GM12878 (cell line): ENCODE data around the gene NAV2. TPM values are rescaled to one million over a fixed set of nuclear protein-coding genes. Genes with fewer than 3 reads are reported as not detected.

Source experiments
- ATAC-seq: fragments of 200-7000 bp; cut with Tn5 transposase; 3 replicates; pipeline ENCODE4 v1.9.1; 2020; ENCODE audit warnings: mild to moderate bottlenecking, moderate library complexity
- BruUV-seq: library from RNA; stranded (reverse); fragments of 400-500 nt; replicated peaks from 2 replicates; lab custom pipeline; 2021; lab: Mats Ljungman, UMichigan
- CTCF ChIA-PET: fragments of 300-600 bp; sonication (Branson Sonifier 250); formaldehyde crosslinking; extraction: SDS; loops from one replicate; lab custom pipeline; 2021; ENCODE audit warnings: inconsistent platforms; lab: Yijun Ruan, JAX
- POLR2A ChIA-PET: fragments of 350-600 bp; formaldehyde crosslinking; extraction: SDS; loops from one replicate; lab custom pipeline; 2021; ENCODE audit warnings: inconsistent platforms; lab: Charles Lee
- RAD21 ChIA-PET: fragments of 300-600 bp; sonication (Branson Sonifier 250); formaldehyde crosslinking; loops from one replicate; lab custom pipeline; 2023; ENCODE audit warnings: antibody characterized with exemption; ENCODE audit not compliant: unreplicated experiment; lab: Charles Lee
- SMC1A ChIA-PET: fragments of 300-600 bp; sonication (Branson Sonifier 250); formaldehyde crosslinking; loops from one replicate; lab custom pipeline; 2023; ENCODE audit not compliant: unreplicated experiment, uncharacterized antibody; lab: Charles Lee
- DNase-seq: peaks from one replicate; pipeline ENCODE4 v3.0.0-alpha.2; 2011; ENCODE audit warnings: low read depth, low spot score
- FAIRE-seq: peaks from 3 replicates; lab custom pipeline; 2011; peaks lifted over from hg19 to GRCh38; lab: Jason Lieb, UNC
- H2AFZ ChIP-seq: 2 replicates; pipeline ENCODE4 v1.6.0; 2011; ENCODE audit warnings: low read depth, low read length, control low read depth; ENCODE audit not compliant: control insufficient read depth
- H3K27ac ChIP-seq: 2 replicates; pipeline ENCODE4 v1.5.1; 2011; ENCODE audit warnings: control low read depth; ENCODE audit not compliant: control insufficient read depth, insufficient read depth
- H3K27me3 ChIP-seq, 2 experiments: replicated peaks in 1 of 2; 2 replicates each; pipeline versions ENCODE4 v1.6.0 to v1.6.1; 2011; ENCODE audit warnings: low read length in 1 of 2; ENCODE audit not compliant: control insufficient read depth in 2 of 2, insufficient read depth in 2 of 2
- H3K36me3 ChIP-seq, 2 experiments: 2 replicates each; pipeline ENCODE4 v1.5.1; 2011; ENCODE audit warnings: low read length in 1 of 2; ENCODE audit not compliant: control insufficient read depth in 2 of 2, insufficient read depth in 2 of 2
- H3K4me1 ChIP-seq: 2 replicates; pipeline ENCODE4 v1.6.1; 2011; ENCODE audit warnings: mild to moderate bottlenecking, low read length, moderate library complexity, mixed read lengths; ENCODE audit not compliant: control insufficient read depth, insufficient read depth
- H3K4me2 ChIP-seq: 2 replicates; pipeline ENCODE4 v1.6.0; 2011; ENCODE audit warnings: control low read depth; ENCODE audit not compliant: control insufficient read depth, insufficient read depth
- H3K4me3 ChIP-seq: fragments of 200-600 bp; sonication (generic); 2 replicates; pipeline ENCODE4 v1.5.1; 2016
- H3K79me2 ChIP-seq: 2 replicates; pipeline ENCODE4 v1.6.0; 2011; ENCODE audit warnings: low read length; ENCODE audit not compliant: control insufficient read depth, insufficient read depth
- H3K9ac ChIP-seq: 2 replicates; pipeline ENCODE4 v1.8.0; 2011; ENCODE audit warnings: low read length, control low read depth, mixed read lengths; ENCODE audit not compliant: control insufficient read depth, insufficient read depth
- H3K9me3 ChIP-seq: replicated peaks from 3 replicates; pipeline ENCODE4 v1.5.1; 2011; ENCODE audit warnings: mild to moderate bottlenecking, low read length; ENCODE audit not compliant: control insufficient read depth, insufficient read depth
- H4K20me1 ChIP-seq: 2 replicates; pipeline ENCODE4 v1.6.0; 2011; ENCODE audit not compliant: control insufficient read depth, insufficient read depth
- NR2C1 ChIP-seq: fragments of 450-650 bp; IDR thresholded peaks from 2 replicates; pipeline ENCODE4 v1.6.1; 2017; ENCODE audit warnings: antibody characterized with exemption, mild to moderate bottlenecking, moderate library complexity
- RAD21 ChIP-seq: IDR thresholded peaks from 2 replicates; pipeline ENCODE4 v1.6.1; 2011; ENCODE audit warnings: mild to moderate bottlenecking, low read depth, low read length, moderate library complexity; ENCODE audit not compliant: insufficient read depth
- SMC3 ChIP-seq: IDR thresholded peaks from 2 replicates; pipeline ENCODE4 v1.6.1; 2011; ENCODE audit warnings: low read length, improper control_type of control experiment, borderline replicate concordance
- TCF3 ChIP-seq: IDR thresholded peaks from 2 replicates; pipeline ENCODE4 v1.6.1; 2012; ENCODE audit warnings: low read depth, mild to moderate bottlenecking, low read length, borderline replicate concordance; ENCODE audit not compliant: insufficient read depth
- WGBS: methylation state at CpG from one replicate; pipeline ENCODE4 v1.1.6; 2016; ENCODE audit warnings: low lambda C conversion rate; ENCODE audit not compliant: insufficient replicate concordance, insufficient coverage; ENCODE audit errors: missing lambda C conversion rate; 5-methylcytosine and 5-hydroxymethylcytosine counted together
- in situ Hi-C: fragments of 300-500 bp; cut with MboI; formaldehyde crosslinking; loops from 9 replicates; pipeline ENCODE4 v1.14.3; 2018; ENCODE audit warnings: mixed read lengths
- intact Hi-C: fragments of 100-400 bp; cut with micrococcal nuclease; formaldehyde crosslinking; loops from one replicate; pipeline ENCODE4 v1.14.2; 2022; ENCODE audit not compliant: unreplicated experiment
- polyA plus RNA-seq, 11 experiments: library from polyadenylated mRNA; depleted of rRNA in 4 of 11; unstranded in 6 of 11; stranded (reverse) in 5 of 11; fragments of >200 nt; fragmentation: Nextera tagmentation in 4 of 11; fragmentation: Illumina TruSeq in 1 of 11; extraction: Ambion mirVana in 4 of 11; extraction: Trizol in 1 of 11; gene quantifications; 1 replicate in 1 of 11; 2 replicates in 10 of 11; pipeline versions ENCODE4 v1.2.1 to v1.2.3, GENCODE V29; 2011 to 2016; ENCODE audit warnings: inconsistent platforms in 2 of 11, missing spikeins in 2 of 11, low read depth in 1 of 11
- total RNA-seq, 4 experiments: library from RNA; depleted of rRNA in 3 of 4; stranded (reverse); fragments of >200 nt in 3 of 4; fragmentation: Illumina TruSeq in 1 of 4; extraction: Trizol in 1 of 4; gene quantifications; 2 replicates each; pipeline versions ENCODE4 v1.2.1 to v1.2.3, GENCODE V29; 2013 to 2021
- TF ChIP-seq, protein P1 (sequence below): fragments of 450-650 bp; IDR thresholded peaks from 2 replicates; pipeline ENCODE4 v1.6.1; 2017; ENCODE audit warnings: low read depth, mild to moderate bottlenecking, moderate library complexity
- TF ChIP-seq, protein P2 (sequence below), 3 experiments: IDR thresholded peaks in 2 of 3; conservative IDR thresholded peaks in 1 of 3; 2 replicates each; pipeline ENCODE4 v1.5.1; 2011; ENCODE audit warnings: low read depth in 3 of 3, low read length in 3 of 3, mild to moderate bottlenecking in 3 of 3, control low read depth in 2 of 3, moderate library complexity in 2 of 3, inconsistent platforms in 1 of 3, mixed read lengths in 1 of 3; ENCODE audit not compliant: control insufficient read depth in 2 of 3, insufficient read depth in 1 of 3; ENCODE audit errors: extremely low read depth in 1 of 3

Gene NAV2
- total and polyA plus RNA-seq, 10 of the 15 experiments (the other 5 are each of a cell fraction or from before 2014, with no cell fraction given): 0.35 to 6.1 (median 1.1) TPM

DNA sequence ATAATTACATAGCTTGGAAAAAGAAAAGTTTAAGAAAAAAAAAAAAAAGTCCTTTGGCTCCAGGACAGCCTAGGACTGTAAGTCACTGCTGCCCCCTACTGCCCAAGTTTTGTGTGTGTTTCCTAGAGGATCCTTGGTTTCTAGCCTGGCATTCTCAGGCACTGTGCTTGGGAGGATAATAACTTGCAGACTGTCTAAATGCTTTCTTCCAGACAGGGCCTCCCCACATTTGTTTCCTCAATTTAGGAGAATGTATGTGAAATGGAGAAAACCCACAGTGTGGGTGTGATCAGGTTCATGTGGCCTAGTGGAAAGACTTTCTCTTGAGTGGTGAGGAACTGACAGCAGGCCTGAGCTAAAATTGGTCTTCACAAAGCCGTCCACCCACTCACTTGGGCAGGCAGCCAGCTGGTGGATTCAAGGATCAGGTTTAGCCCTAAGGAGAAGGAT lies 191.0 kb downstream of the NAV2 start (continued):
- TF ChIP-seq, protein P1, sequence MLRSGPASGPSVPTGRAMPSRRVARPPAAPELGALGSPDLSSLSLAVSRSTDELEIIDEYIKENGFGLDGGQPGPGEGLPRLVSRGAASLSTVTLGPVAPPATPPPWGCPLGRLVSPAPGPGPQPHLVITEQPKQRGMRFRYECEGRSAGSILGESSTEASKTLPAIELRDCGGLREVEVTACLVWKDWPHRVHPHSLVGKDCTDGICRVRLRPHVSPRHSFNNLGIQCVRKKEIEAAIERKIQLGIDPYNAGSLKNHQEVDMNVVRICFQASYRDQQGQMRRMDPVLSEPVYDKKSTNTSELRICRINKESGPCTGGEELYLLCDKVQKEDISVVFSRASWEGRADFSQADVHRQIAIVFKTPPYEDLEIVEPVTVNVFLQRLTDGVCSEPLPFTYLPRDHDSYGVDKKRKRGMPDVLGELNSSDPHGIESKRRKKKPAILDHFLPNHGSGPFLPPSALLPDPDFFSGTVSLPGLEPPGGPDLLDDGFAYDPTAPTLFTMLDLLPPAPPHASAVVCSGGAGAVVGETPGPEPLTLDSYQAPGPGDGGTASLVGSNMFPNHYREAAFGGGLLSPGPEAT: 0 out of 2 replicates have a peak, but pooled peaks have one; percentile 17
- TF ChIP-seq, all 136 proteins: peak for 5

DNA sequence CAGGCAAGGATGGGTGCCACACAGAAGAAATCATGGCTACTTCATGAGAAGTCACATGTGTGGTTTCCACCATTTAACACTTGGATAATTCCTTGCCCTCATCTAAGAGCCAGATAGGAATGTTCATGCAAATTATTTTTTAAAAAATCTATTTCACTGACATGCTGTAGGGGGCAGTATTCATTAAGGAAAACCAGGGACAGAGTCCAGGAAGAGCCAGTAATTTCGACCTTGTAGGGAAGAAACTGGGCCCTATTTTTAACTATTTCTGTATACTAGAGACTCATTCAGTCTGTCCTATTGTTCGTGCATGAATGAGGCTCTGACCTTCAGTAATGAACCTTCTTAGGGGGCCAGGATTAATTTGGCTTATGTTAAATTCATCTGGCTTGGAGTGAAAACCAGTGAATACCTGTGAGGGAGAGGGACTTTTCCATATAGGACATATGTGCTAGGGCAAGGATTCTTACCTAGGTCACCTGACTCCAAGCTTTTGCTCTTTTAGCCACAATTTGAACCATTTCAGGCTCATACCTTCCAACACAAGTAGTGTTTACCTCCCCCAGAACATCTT lies 192.7 kb downstream of the NAV2 start:
- intact Hi-C loops: loop anchor here (1.0 to 10.0 kb wide), 4 partner anchors 206 to 831 kb away; no protein-coding TSS in a partner anchor
- no peak for FAIRE-seq
- Histone ChIP-seq H3K27ac (no peak overlapping the region), H3K9ac (no peak overlapping the region), H3K4me2 (no peak overlapping the region), H3K27me3 (no peaks in the 10 kb centered on the region), H3K4me1 (no peaks in the 10 kb centered on the region), H3K9me3 (no peaks in the 10 kb centered on the region), H3K4me3 (no peak overlapping the region), H2AFZ (no peak overlapping the region), H3K36me3 (no peaks in the 10 kb centered on the region), H4K20me1 (no peaks in the 10 kb centered on the region), H3K79me2 (no peaks in the 10 kb centered on the region)
- CTCF ChIA-PET: interaction anchor here (0.9 to 4.1 kb wide), 25 partner anchors 8 to 828 kb away, joined by 3 to 21 read pairs (median 5); no protein-coding TSS in a partner anchor
- POLR2A ChIA-PET: no interaction called here
- RAD21 ChIA-PET: interaction anchor here (0.8 to 2.8 kb wide), 4 partner anchors 225 to 348 kb away, joined by 3 to 15 read pairs (median 3); no protein-coding TSS in a partner anchor
- no peak for DNase-seq
- SMC1A ChIA-PET: interaction anchor here (1.0 to 1.6 kb wide), 8 partner anchors 11 to 348 kb away, joined by 3 to 7 read pairs (median 3); no protein-coding TSS in a partner anchor
- TF ChIP-seq NR2C1: no peak
- no peak for TF ChIP-seq TCF3
- peak; percentile 28; the same call in 1 of the 2 replicates for TF ChIP-seq SMC3
- TF ChIP-seq, protein P2, sequence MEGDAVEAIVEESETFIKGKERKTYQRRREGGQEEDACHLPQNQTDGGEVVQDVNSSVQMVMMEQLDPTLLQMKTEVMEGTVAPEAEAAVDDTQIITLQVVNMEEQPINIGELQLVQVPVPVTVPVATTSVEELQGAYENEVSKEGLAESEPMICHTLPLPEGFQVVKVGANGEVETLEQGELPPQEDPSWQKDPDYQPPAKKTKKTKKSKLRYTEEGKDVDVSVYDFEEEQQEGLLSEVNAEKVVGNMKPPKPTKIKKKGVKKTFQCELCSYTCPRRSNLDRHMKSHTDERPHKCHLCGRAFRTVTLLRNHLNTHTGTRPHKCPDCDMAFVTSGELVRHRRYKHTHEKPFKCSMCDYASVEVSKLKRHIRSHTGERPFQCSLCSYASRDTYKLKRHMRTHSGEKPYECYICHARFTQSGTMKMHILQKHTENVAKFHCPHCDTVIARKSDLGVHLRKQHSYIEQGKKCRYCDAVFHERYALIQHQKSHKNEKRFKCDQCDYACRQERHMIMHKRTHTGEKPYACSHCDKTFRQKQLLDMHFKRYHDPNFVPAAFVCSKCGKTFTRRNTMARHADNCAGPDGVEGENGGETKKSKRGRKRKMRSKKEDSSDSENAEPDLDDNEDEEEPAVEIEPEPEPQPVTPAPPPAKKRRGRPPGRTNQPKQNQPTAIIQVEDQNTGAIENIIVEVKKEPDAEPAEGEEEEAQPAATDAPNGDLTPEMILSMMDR (IDR thresholded peaks at IDR 0.05 in 2 of 3, conservative IDR thresholded peaks at IDR 0.05 in 1 of 3; ENCODE audit: control insufficient read depth in 2 of 3, extremely low read depth in 1 of 3, insufficient read depth in 1 of 3, low read depth in 3 of 3, low read length in 3 of 3): peak; percentile 23 to 53 (median 43); a peak in 5 of 6 replicates
- TF ChIP-seq RAD21: peak; percentile 44
- ATAC-seq: no peak
- in situ Hi-C loops: loop anchor here (10.0 kb wide), 2 partner anchors 591 to 831 kb away; no protein-coding TSS in a partner anchor
- no TSS peak for BruUV-seq
- 25% methylated on average over 2 of the region's 2 CpGs for WGBS
